ENCODE measurements around the gene DPP10. TPM values are rescaled to one million over a fixed set of nuclear protein-coding genes. Genes with fewer than 3 reads are reported as not detected.
A peak's percentile ranks its signal among the peaks of the same experiment; 100 is the strongest.

The DPP10 gene
- total and polyA plus RNA-seq, 2 of the 13 experiments (the other 11 are each of a cell fraction or from before 2014, with no cell fraction given) = 0.95 to 1.7 TPM

GRCh38 chr2:115650827-115651226 is 1208.4 kb downstream of the DPP10 start (continued):
- TF ChIP-seq TFAP4 (IDR thresholded peaks at IDR 0.05; ENCODE audit: borderline replicate concordance, low read depth) (no peak), SP4 (CRISPR knock-in tag; IDR thresholded peaks at IDR 0.05) (no peak), ZNF12 (CRISPR knock-in tag; IDR thresholded peaks at IDR 0.05) (no peak), SALL1 (CRISPR knock-in tag; IDR thresholded peaks at IDR 0.05) (no peak)
- TF ChIP-seq, protein P1, sequence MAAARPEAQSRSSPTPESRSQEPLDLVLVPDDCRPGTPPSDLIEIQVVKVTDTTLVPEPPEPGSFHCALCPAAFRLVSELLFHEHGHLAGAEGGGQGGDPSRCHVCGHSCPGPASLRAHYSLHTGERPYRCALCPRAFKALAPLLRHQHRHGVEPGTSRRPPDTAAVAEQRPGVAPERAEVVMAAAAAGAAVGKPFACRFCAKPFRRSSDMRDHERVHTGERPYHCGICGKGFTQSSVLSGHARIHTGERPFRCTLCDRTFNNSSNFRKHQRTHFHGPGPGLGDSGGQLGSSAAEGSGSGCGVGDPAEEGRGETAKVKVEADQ (CRISPR knock-in tag; IDR thresholded peaks at IDR 0.05; ENCODE audit: borderline replicate concordance) = no peak

DNA sequence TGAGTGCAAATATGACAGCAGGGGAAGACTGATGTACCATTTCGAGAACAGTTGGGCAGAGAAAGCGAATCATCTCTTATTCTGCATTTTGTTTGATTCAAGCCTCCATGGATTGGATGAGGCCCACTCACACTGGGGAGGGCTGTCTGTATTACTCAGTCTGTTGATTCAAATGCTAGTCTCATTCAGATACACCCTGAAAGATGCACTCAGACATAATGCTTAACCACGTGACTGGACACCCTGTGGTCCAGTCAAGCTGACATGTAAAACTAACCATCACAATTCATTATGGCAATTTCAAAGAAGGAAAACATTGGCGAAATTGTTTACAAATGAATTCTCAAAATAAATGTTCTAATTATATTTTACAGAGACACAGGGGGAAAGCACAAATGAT is 1210.2 kb downstream of the DPP10 start:
- Histone ChIP-seq H3K9ac (ENCODE audit: insufficient read depth, low read depth, low read length) (no peak overlapping the region), H3K4me1 (ENCODE audit: insufficient read depth, low read length) (no peaks in the 10 kb centered on the region), H3K27ac (ENCODE audit: extremely low read length, insufficient read depth, low read length) (no peak overlapping the region), H3K9me3 (ENCODE audit: low read length) (peaks cover 88% of the 10 kb centered on the region), H2AFZ (ENCODE audit: low read length) (no peak overlapping the region), H3K4me3 (replicated peaks in 1 of 3; ENCODE audit: insufficient read depth in 1 of 3, low read depth in 2 of 3, low read length in 3 of 3) (no peak overlapping the region), H3K36me3 (replicated peaks in 1 of 2; ENCODE audit: control insufficient read depth in 1 of 2, insufficient read depth in 2 of 2, low read length in 2 of 2) (no peaks in the 10 kb centered on the region), H3K79me2 (ENCODE audit: insufficient read depth, low read length) (no peaks in the 10 kb centered on the region), H3K4me2 (ENCODE audit: low read depth, low read length) (no peak overlapping the region), H4K20me1 (ENCODE audit: insufficient read depth, low read length) (no peaks in the 10 kb centered on the region), H3K27me3 (ENCODE audit: control insufficient read depth in 1 of 2, insufficient read depth in 2 of 2, low read length in 2 of 2) (no peaks in the 10 kb centered on the region)
- CTCF ChIA-PET (ENCODE audit: low intra/inter-chr PET ratio, low total read pairs) = no interaction called here
- no peak for ATAC-seq
- WGBS (ENCODE audit: low lambda C conversion rate) = 17% methylated on average over 4 of the region's 4 CpGs
- no TSS peak for BruUV-seq (replicated peaks)
- intact Hi-C loops (cut with micrococcal nuclease; ENCODE audit: unreplicated experiment) = no loop called here
- DNase-seq (ENCODE audit: low spot score) = no peak
- POLR2A ChIA-PET = no interaction called here
- in situ Hi-C loops (cut with HindIII; ENCODE audit: extremely low pct_ligation_motif_present, low pct_unique_long_range_greater_than_20kb) = no loop called here
- 0 out of 2 replicates have a peak, but pooled peaks have one; percentile 17 for TF ChIP-seq USF2 (IDR thresholded peaks at IDR 0.05; ENCODE audit: low read depth, low read length)
- no peak for TF ChIP-seq USF2 (CRISPR knock-in tag; IDR thresholded peaks at IDR 0.05; ENCODE audit: borderline replicate concordance)
- no peak for TF ChIP-seq THRA (CRISPR knock-in tag; IDR thresholded peaks at IDR 0.05; ENCODE audit: borderline replicate concordance)
- no peak for FAIRE-seq

Data from HepG2 (cell line).